Mesendoderm (in vitro differentiated cells): Measurements from ENCODE around the gene CCZ1.
A peak's percentile ranks its signal among the peaks of the same experiment; 100 is the strongest.
"Not testable (repeated sequence)": the region's sequence is repeated elsewhere in the genome, so short reads cannot be mapped to it uniquely, and the experiment has no call there.

Experiments
- DNase-seq: peaks from one replicate; pipeline ENCODE4 v3.0.0; 2013
- H2AK5ac ChIP-seq: 2 replicates; pipeline ENCODE4 v1.6.1; 2013; ENCODE audit warnings: low read length, inconsistent platforms
- H2BK120ac ChIP-seq: 2 replicates; pipeline ENCODE4 v1.6.1; 2013; ENCODE audit warnings: low read depth, mild to moderate bottlenecking, low read length, moderate library complexity, mixed read lengths
- H2BK15ac ChIP-seq: replicated peaks from 2 replicates; pipeline ENCODE4 v1.6.1; 2013; ENCODE audit warnings: low read depth, mild to moderate bottlenecking, moderate library complexity
- H2BK5ac ChIP-seq: 2 replicates; pipeline ENCODE4 v1.6.1; 2013; ENCODE audit warnings: low read length, inconsistent platforms
- H3K18ac ChIP-seq: 2 replicates; pipeline ENCODE4 v1.6.1; 2013; ENCODE audit warnings: mild to moderate bottlenecking, low read length, mixed read lengths
- H3K23ac ChIP-seq: one replicate; pipeline ENCODE4 v1.6.1; 2013; ENCODE audit warnings: low read length
- H3K27ac ChIP-seq: 2 replicates; pipeline ENCODE4 v1.5.1; 2013; ENCODE audit warnings: low read depth, mild to moderate bottlenecking, inconsistent platforms, low read length, moderate library complexity
- H3K27me3 ChIP-seq: 2 replicates; pipeline ENCODE4 v1.6.1; 2013; ENCODE audit warnings: low read length, control low read depth, mild to moderate bottlenecking, inconsistent platforms; ENCODE audit not compliant: insufficient read depth, poor library complexity
- H3K36me3 ChIP-seq: 2 replicates; pipeline ENCODE4 v1.6.1; 2013; ENCODE audit warnings: low read length, inconsistent platforms; ENCODE audit not compliant: control insufficient read depth, insufficient read depth
- H3K4ac ChIP-seq: one replicate; pipeline ENCODE4 v1.6.1; 2013; ENCODE audit warnings: low read depth, mild to moderate bottlenecking, low read length, moderate library complexity
- H3K4me1 ChIP-seq: 2 replicates; pipeline ENCODE4 v1.6.1; 2013; ENCODE audit warnings: low read depth, low read length, inconsistent platforms; ENCODE audit not compliant: control insufficient read depth
- H3K4me2 ChIP-seq: 2 replicates; pipeline ENCODE4 v1.6.1; 2013; ENCODE audit warnings: low read length
- H3K4me3 ChIP-seq: 2 replicates; pipeline ENCODE4 v1.5.1; 2013; ENCODE audit warnings: mild to moderate bottlenecking, low read length
- H3K56ac ChIP-seq: one replicate; pipeline ENCODE4 v1.6.1; 2013; ENCODE audit warnings: low read length
- H3K79me1 ChIP-seq: 2 replicates; pipeline ENCODE4 v1.6.1; 2013; ENCODE audit warnings: low read length, inconsistent platforms
- H3K79me2 ChIP-seq: 2 replicates; pipeline ENCODE4 v1.6.1; 2013; ENCODE audit warnings: mild to moderate bottlenecking, low read length; ENCODE audit not compliant: control insufficient read depth, insufficient read depth
- H3K9ac ChIP-seq: 2 replicates; pipeline ENCODE4 v1.6.1; 2013; ENCODE audit warnings: low read length, inconsistent platforms
- H4K5ac ChIP-seq: one replicate; pipeline ENCODE4 v1.6.1; 2013; ENCODE audit warnings: low read length
- H4K8ac ChIP-seq: one replicate; pipeline ENCODE4 v1.6.1; 2013; ENCODE audit warnings: low read depth, mild to moderate bottlenecking, control low read depth, low read length, moderate library complexity
- WGBS: extraction: QIAGEN DNeasy Blood & Tissue Kit; methylation state at CpG from one replicate; pipeline ENCODE4 v1.1.7; 2013; ENCODE audit warnings: low lambda C conversion rate, missing lambda C conversion rate; ENCODE audit not compliant: insufficient coverage; ENCODE audit errors: extremely low coverage; 5-methylcytosine and 5-hydroxymethylcytosine counted together

Gene CCZ1

DNA sequence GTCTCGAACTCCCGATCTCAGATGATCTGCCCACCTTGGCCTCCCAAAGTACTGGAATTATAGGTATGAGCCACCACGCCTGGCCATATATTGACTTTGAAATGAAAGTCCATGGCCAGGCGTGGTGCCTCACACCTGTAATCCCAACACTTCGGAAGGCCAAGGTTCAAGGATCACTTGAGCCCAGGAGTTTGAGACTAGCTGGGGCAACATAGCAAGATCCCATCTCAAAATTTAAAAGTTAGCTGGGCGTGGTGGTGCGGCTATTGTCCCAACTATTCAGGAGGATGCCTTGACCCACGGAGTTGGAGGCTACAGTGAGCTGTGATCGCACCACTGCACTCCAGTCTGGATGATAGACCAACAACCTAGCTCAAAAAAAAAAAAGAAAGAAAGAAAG lies 6.0 kb upstream of the CCZ1 start:
- Histone ChIP-seq H3K18ac (no peak overlapping the region), H4K8ac (no peak overlapping the region)

DNA sequence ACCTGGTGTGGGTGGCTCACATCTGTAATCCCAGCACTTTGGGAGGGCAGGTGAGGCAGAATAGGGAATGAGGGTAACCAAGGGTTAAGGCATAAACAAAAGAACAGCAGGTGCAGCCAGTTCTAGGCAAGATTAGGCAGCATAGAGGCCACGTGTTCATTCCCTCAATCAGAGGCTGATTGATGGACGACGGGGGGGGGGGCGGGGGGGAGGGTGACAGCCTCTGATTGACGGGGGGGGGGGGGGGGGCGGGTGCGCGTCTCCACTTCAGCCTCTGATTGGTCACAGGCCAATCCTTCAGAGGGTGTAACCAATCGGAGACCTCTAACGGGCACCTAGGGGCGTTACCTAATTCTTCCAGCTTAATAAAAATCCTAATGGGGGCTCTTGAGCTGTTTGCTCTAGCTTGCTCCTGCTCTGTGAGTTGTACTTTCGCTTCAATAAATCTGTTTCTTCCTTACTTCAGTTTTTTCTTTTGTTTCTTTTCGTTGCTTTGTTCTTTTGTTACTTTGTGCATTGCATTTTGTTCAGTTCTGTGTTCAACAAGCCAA lies 1.1 kb upstream of the CCZ1 start:
- not testable (repeated sequence) for H3K27ac ChIP-seq, H3K23ac ChIP-seq, H3K27me3 ChIP-seq, H3K36me3 ChIP-seq, H3K4me1 ChIP-seq, H3K4ac ChIP-seq, H3K56ac ChIP-seq, H3K79me2 ChIP-seq, H2AK5ac ChIP-seq, H3K4me2 ChIP-seq, H4K5ac ChIP-seq, H3K18ac ChIP-seq, H3K4me3 ChIP-seq, H3K79me1 ChIP-seq, H2BK5ac ChIP-seq, H3K9ac ChIP-seq, H2BK120ac ChIP-seq, H2BK15ac ChIP-seq, H4K8ac ChIP-seq
- peak; percentile 1 for DNase-seq
- no CpG with 5 or more reads among the region's 13 CpGs for WGBS

More for the DNA sequence above, 6.0 kb upstream of the CCZ1 start:
- Histone ChIP-seq H2BK15ac (no peak overlapping the region), H4K5ac (no peak overlapping the region), H3K4ac (no peak overlapping the region), H3K4me2 (no peak overlapping the region), H3K27me3 (no peaks in the 10 kb centered on the region), H3K4me1 (no peaks in the 10 kb centered on the region), H2BK120ac (no peak overlapping the region), H3K56ac (no peak overlapping the region), H2AK5ac (no peak overlapping the region), H3K36me3 (no peaks in the 10 kb centered on the region), H2BK5ac (no peak overlapping the region), H3K4me3 (no peak overlapping the region), H3K23ac (no peak overlapping the region), H3K9ac (no peak overlapping the region), H3K27ac (no peak overlapping the region), H3K79me1 (no peaks in the 10 kb centered on the region), H3K79me2 (no peaks in the 10 kb centered on the region)
- no CpG with 5 or more reads among the region's 9 CpGs for WGBS
- no peak for DNase-seq

DNA sequence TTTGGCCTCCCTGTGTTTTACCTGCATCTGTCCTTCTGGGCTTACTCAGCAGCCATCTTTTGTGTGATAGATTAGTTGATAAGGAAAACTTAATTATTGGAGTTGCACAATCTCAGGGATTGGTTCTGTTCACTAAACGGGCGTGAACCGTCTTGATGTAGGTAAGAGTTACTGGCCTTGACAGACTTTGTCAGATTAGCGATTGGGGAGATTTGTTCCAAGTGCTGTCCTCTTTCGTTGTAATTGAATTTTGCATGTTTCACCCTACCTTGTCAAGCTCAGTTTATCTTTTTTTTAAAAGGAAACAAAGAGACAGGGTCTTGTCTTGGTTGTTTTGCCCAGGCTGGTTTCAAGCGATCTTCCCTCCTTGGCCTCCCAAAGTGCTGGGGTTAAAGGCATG lies 4.5 kb downstream of the CCZ1 start:
- not testable (repeated sequence) for H3K18ac ChIP-seq, H3K27me3 ChIP-seq, DNase-seq, H4K8ac ChIP-seq, H3K23ac ChIP-seq, H3K56ac ChIP-seq, H3K79me1 ChIP-seq, H3K4me1 ChIP-seq, H3K4me3 ChIP-seq, H2AK5ac ChIP-seq, H3K36me3 ChIP-seq, H3K4ac ChIP-seq, H3K9ac ChIP-seq, H4K5ac ChIP-seq, H3K79me2 ChIP-seq, H3K4me2 ChIP-seq, H3K27ac ChIP-seq, H2BK120ac ChIP-seq, H2BK5ac ChIP-seq, H2BK15ac ChIP-seq
- WGBS: no CpG with 5 or more reads among the region's 6 CpGs

DNA sequence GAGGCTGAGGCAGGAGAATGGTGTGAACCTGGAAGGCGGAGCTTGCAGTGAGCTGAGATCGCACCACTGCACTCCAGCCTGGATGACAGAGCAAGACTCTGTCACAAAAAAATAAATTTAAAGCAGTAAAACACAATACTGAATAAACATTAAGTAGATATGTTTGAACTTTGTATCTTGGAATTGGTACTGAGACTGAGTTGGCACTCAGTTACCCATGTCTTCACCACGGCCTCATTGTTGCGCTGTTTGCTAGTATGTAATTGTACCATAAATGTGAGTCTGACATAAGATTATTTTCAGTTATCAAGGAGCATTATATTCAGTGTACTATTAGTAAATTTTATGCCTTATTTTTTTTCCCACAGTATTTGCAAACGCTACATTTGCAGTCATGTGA lies 6.2 kb downstream of the CCZ1 start:
- H4K5ac ChIP-seq, H4K8ac ChIP-seq, H2AK5ac ChIP-seq, H3K27ac ChIP-seq, H3K79me1 ChIP-seq, H3K4ac ChIP-seq, H3K79me2 ChIP-seq, DNase-seq, H3K18ac ChIP-seq, H3K4me3 ChIP-seq, H3K23ac ChIP-seq, H3K4me2 ChIP-seq, H3K9ac ChIP-seq, H2BK120ac ChIP-seq, H3K4me1 ChIP-seq, H3K36me3 ChIP-seq, H3K56ac ChIP-seq, H3K27me3 ChIP-seq, H2BK5ac ChIP-seq, H2BK15ac ChIP-seq: not testable (repeated sequence)
- WGBS: no CpG with 5 or more reads among the region's 5 CpGs

DNA sequence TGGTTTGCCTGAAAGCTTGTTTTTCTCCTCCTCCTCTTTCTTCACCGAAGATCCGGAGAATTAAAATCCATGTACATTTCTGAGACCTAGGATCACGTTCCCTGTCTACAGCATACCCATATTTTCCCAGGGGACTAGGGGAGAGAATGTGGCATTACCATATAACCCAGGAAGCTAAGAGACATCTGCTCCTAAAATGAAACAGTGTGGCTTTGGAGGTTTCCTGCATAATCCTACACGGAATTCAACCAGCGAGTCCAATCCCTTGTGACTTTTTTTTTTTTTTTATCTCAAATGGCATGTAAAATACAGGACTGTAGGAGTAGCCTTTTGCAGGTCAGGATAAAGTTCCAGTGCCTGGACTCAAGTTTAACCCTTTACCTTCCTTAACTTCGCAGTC lies 10.3 kb downstream of the CCZ1 start:
- H3K4me1 ChIP-seq, H3K27me3 ChIP-seq, H3K27ac ChIP-seq, H2AK5ac ChIP-seq, H3K56ac ChIP-seq, H4K8ac ChIP-seq, H2BK120ac ChIP-seq, H3K79me2 ChIP-seq, H4K5ac ChIP-seq, H3K79me1 ChIP-seq, H3K4ac ChIP-seq, H3K4me3 ChIP-seq, H2BK15ac ChIP-seq, H3K36me3 ChIP-seq, H3K18ac ChIP-seq, H2BK5ac ChIP-seq, H3K4me2 ChIP-seq, H3K9ac ChIP-seq, DNase-seq, H3K23ac ChIP-seq: not testable (repeated sequence)
- no CpG with 5 or more reads among the region's 6 CpGs for WGBS

DNA sequence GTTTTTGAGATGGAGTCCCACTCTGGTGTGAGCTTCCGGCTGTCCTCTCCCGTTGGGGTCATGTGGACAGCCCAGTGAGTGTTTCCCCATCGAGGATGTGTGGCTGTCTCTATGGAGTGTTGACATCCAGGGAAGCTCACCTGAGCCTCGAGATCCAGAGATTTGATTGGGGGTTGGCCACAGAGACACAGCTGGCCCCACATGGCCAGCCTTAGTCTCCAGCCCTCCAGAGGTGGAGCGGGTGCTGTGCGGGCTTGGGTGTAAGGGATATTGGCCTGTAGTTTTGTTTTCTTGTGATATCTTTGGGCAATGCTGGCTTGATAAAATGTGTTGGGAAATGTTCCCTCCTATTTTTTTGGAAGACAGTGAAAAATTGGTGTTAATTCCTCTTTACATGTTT lies 18.0 kb downstream of the CCZ1 start:
- no CpG with 5 or more reads among the region's 6 CpGs for WGBS
- H3K4me3 ChIP-seq, H2BK120ac ChIP-seq, H3K23ac ChIP-seq, H3K36me3 ChIP-seq, H3K56ac ChIP-seq, H3K9ac ChIP-seq, H3K4me2 ChIP-seq, H3K79me2 ChIP-seq, DNase-seq, H3K27me3 ChIP-seq, H2BK5ac ChIP-seq, H4K8ac ChIP-seq, H3K27ac ChIP-seq, H4K5ac ChIP-seq, H2AK5ac ChIP-seq, H3K79me1 ChIP-seq, H3K4ac ChIP-seq, H3K18ac ChIP-seq, H2BK15ac ChIP-seq, H3K4me1 ChIP-seq: not testable (repeated sequence)
